NB4 (cell line): ENCODE data around the gene PRSS53.

Experiments used
- MYC ChIP-seq: IDR thresholded peaks from 2 replicates; pipeline ENCODE4 v1.6.1; 2011; ENCODE audit warnings: low read depth, low read length
- POLR2A ChIP-seq: IDR thresholded peaks from 2 replicates; pipeline ENCODE4 v1.6.1; 2011; ENCODE audit warnings: mild to moderate bottlenecking; ENCODE audit not compliant: insufficient read length; ENCODE audit errors: extremely low read depth

DNA sequence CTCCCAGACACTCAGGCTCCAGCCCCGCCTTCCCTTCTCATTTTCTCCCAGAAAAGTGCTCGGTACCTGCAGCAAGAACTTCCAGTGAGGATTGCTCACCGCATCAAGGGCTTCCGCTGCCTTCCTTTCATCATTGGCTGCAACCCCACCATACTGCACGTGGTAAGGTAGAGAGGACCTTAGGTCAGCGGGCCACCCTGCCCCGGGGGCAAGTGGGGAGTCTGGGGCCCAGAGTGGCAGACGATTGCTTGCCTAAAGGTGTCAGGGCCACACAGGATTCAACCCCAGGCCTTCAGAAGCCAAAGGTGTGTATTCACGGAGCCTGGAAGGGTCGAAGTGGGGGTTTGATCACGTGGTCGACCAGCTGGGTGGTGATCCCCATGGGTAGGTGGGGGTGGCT lies 20.9 kb upstream of the PRSS53 start:
- TF ChIP-seq MYC: no peak
- no peak for TF ChIP-seq POLR2A
